GM18498 (cell line): ENCODE results near the gene PIMREG.

Experiments used
- ATAC-seq: cut with Tn5 transposase; IDR thresholded peaks from one replicate; pipeline ENCODE4 v1.9.1; 2021; ENCODE audit warnings: mild to moderate bottlenecking, moderate library complexity; ENCODE audit not compliant: unreplicated experiment

The PIMREG gene

GRCh38 chr17:6437956-6438355, 6.3 kb upstream of the PIMREG start:
- ATAC-seq, result no peak

- no peak for ATAC-seq
Measured at GRCh38 chr17:6439951-6440350, 4.3 kb upstream of the PIMREG start.

- ATAC-seq, result no peak
Measured at GRCh38 chr17:6442775-6443174, 1.5 kb upstream of the PIMREG start.

- no peak for ATAC-seq
Measured at GRCh38 chr17:6444571-6445335, 498 bp downstream of the PIMREG start.

GRCh38 chr17:6446516-6447100, 2.4 kb downstream of the PIMREG start:
- no peak for ATAC-seq

GRCh38 chr17:6448473-6448872, 4.2 kb downstream of the PIMREG start:
- ATAC-seq, result no peak

- no peak for ATAC-seq
Measured at GRCh38 chr17:6449307-6449706, 5.1 kb downstream of the PIMREG start.

GRCh38 chr17:6450926-6451832, 6.9 kb downstream of the PIMREG start:
- peak; percentile 45 for ATAC-seq

GRCh38 chr17:6452471-6453266, 8.4 kb downstream of the PIMREG start:
- ATAC-seq, result no peak

GRCh38 chr17:6453279-6454024, 9.2 kb downstream of the PIMREG start:
- no peak for ATAC-seq

- ATAC-seq, result no peak
Measured at GRCh38 chr17:6454495-6455320, 10.5 kb downstream of the PIMREG start.

- ATAC-seq, result no peak
Measured at GRCh38 chr17:6455321-6455705, 11.1 kb downstream of the PIMREG start.

- ATAC-seq, result no peak
Measured at GRCh38 chr17:6456321-6456720, 12.1 kb downstream of the PIMREG start.

GRCh38 chr17:6456914-6457687, 12.8 kb downstream of the PIMREG start:
- no peak for ATAC-seq

GRCh38 chr17:6457688-6458459, 13.6 kb downstream of the PIMREG start:
- ATAC-seq, result no peak

- no peak for ATAC-seq
Measured at GRCh38 chr17:6458460-6458950, 14.2 kb downstream of the PIMREG start.

GRCh38 chr17:6460531-6461161, 16.4 kb downstream of the PIMREG start:
- ATAC-seq, result no peak
